HCEC 1CT (cell line): ENCODE results near the gene LAS1L.
A peak's percentile ranks its signal among the peaks of the same experiment; 100 is the strongest.
"Not testable (repeated sequence)": the region's sequence is repeated elsewhere in the genome, so short reads cannot be mapped to it uniquely, and the experiment has no call there.

Experiments used
- DNase-seq: peaks from one replicate; pipeline ENCODE4 v3.0.0-alpha.2; 2017

The LAS1L gene

GRCh38 chrX:65534450-65535292 lies at the start of gene LAS1L:
Gene LAS1L (minus strand): TSS chrX:65534787. CDS start chrX:65534715, 72 bp downstream.
- DNase-seq, result peak; percentile 89

GRCh38 chrX:65582450-65583082 lies 48.0 kb upstream of the LAS1L start:
- no peak for DNase-seq

GRCh38 chrX:65581661-65582339 lies 47.2 kb upstream of the LAS1L start:
- DNase-seq, result peak; percentile 41

GRCh38 chrX:65578346-65578745 lies 43.8 kb upstream of the LAS1L start:
- DNase-seq, result no peak

- DNase-seq, result no peak
Observed at GRCh38 chrX:65576160-65576559, 41.6 kb upstream of the LAS1L start.

GRCh38 chrX:65575022-65575421 lies 40.4 kb upstream of the LAS1L start:
- peak; percentile 2 for DNase-seq

- DNase-seq, result no peak
Observed at GRCh38 chrX:65574356-65574755, 39.8 kb upstream of the LAS1L start.

- no peak for DNase-seq
Observed at GRCh38 chrX:65572971-65573370, 38.4 kb upstream of the LAS1L start.

GRCh38 chrX:65562850-65563249 lies 28.3 kb upstream of the LAS1L start:
- not testable (repeated sequence) for DNase-seq

GRCh38 chrX:65551489-65552339 lies 17.1 kb upstream of the LAS1L start:
- no peak for DNase-seq

- no peak for DNase-seq
Observed at GRCh38 chrX:65551086-65551485, 16.5 kb upstream of the LAS1L start.

- no peak for DNase-seq
Observed at GRCh38 chrX:65545456-65545855, 10.9 kb upstream of the LAS1L start.

GRCh38 chrX:65537229-65537628 lies 2.6 kb upstream of the LAS1L start:
- DNase-seq, result no peak

GRCh38 chrX:65536291-65536690 lies 1.7 kb upstream of the LAS1L start:
- DNase-seq, result no peak

GRCh38 chrX:65532016-65532415 lies 2.6 kb downstream of the LAS1L start:
- no peak for DNase-seq

- DNase-seq, result peak; percentile 28
Observed at GRCh38 chrX:65528705-65529340, 5.8 kb downstream of the LAS1L start.

GRCh38 chrX:65528293-65528692 lies 6.3 kb downstream of the LAS1L start:
- DNase-seq, result no peak

- DNase-seq, result no peak
Observed at GRCh38 chrX:65524139-65524538, 10.4 kb downstream of the LAS1L start.

- peak; percentile 64 for DNase-seq
Observed at GRCh38 chrX:65522739-65523372, 11.7 kb downstream of the LAS1L start.

- DNase-seq, result not testable (repeated sequence)
Observed at GRCh38 chrX:65519530-65519929, 15.1 kb downstream of the LAS1L start.

- not testable (repeated sequence) for DNase-seq
Observed at GRCh38 chrX:65518980-65519379, 15.6 kb downstream of the LAS1L start.

- DNase-seq, result no peak
Observed at GRCh38 chrX:65517923-65518322, 16.7 kb downstream of the LAS1L start.
